GM19025 (cell line): ENCODE measurements around the gene PLD5.
"Not testable (repeated sequence)": the region's sequence is repeated elsewhere in the genome, so short reads cannot be mapped to it uniquely, and the experiment has no call there.

Source experiments
- ATAC-seq: cut with Tn5 transposase; IDR thresholded peaks from one replicate; pipeline ENCODE4 v1.9.1; 2021; ENCODE audit warnings: mild to moderate bottlenecking, low read depth, moderate library complexity; ENCODE audit not compliant: unreplicated experiment

PLD5 gene

DNA sequence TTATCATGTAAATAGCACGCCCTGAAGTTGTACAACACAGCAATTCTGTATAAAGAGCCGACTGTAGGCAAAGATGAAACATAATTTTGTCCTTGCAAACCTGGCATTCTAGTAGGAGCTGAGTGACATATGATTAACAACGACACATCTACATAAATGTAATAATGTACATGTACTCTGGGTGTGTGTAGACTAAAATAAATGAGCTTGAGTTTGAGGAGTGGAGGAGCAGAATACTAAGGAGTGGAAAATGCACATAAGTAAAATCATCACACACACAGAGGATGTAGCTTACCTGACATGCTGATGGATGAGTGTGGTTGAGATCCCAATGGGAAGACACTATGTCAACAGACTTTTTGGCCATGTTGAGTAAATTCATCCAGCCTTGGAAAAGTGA is 236.4 kb downstream of the PLD5 start:
- not testable (repeated sequence) for ATAC-seq

DNA sequence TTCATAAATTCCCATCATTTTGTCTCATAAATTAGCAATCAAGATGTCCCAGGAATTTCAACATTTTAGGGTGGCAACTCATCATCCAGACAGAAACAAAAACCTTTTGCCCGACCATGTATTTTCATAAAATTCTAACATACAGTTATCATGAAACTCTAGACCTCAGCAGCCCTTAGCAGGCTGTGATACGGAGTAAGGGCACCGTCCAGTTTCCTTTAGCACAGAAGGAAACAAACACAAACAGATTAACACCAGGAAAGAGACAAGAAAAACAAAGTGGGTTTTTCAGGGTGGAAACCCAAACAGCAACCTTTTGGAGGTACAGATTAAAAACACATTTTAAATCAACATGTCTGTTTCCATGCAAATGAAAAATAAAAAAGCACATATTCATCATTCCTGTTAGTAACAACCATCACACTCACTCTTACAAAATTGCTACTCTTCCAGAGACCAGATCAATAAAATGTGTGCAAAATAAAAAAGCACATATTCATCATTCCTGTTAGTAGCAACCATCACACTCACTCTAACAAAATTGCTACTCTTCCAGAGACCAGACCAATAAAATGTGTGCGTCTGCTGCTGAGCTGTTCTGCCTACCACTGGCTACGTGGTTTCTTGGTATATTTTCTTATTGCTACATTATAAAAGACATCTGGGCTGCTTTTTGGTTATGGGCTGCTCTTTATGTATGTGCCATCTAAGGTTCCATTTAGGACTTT is 241.6 kb downstream of the PLD5 start:
- not testable (repeated sequence) for ATAC-seq

DNA sequence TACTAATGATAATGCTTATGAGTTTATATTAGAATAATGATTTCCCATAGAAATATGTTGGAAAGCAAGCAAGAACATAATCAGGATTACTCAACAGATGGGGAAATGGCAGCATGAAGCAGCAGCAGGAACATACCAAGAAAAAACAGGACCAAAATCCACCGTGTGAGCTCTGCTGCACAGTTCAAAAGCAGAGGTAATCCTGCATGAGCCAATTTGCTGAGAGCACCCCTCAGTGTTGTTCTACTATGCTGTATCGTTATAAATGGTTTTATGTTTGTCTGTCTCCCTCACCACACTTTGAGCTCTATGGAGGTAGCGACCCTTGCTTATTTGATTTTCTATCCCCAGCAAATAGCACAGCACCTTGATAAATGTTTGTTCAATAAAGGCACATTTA is 246.1 kb downstream of the PLD5 start:
- not testable (repeated sequence) for ATAC-seq

DNA sequence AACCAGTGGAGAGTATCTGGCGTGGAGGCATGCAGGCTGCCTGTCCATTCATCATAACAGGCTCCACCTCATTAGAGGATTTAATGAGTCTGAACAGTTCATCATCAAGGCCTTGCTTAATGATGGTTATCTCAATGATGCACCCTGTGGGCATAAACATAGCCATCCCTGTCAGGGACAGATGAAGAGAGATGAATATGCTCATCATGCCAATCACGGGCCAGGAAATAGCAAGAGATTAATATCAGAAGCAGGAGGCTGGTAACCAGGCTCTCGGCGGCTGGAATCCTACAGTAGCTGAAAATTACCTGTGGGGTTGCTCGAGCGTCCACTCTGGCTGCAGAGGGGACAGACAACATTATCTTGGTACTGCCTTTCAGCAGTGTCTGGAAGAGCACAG is 247.7 kb downstream of the PLD5 start:
- ATAC-seq = not testable (repeated sequence)

DNA sequence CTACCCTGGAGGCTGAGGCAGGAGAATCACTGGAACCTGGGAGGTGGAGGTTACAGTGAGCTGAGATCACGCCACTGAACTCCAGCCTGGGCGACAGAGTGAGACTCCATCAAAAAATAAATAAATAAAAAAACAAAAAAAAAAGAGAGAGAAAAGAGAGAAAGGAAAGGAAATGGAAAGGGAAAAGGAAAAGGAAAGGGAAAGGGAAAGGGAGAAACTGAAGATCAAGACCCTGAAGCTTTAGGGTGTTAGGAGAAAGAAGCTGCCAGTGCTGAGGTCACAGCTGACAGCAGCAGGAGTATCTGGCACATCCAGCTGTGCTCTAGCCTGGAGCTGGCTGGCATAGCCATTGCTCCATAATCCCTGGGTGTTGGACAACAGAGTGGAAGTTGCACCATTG is 257.5 kb downstream of the PLD5 start:
- not testable (repeated sequence) for ATAC-seq

DNA sequence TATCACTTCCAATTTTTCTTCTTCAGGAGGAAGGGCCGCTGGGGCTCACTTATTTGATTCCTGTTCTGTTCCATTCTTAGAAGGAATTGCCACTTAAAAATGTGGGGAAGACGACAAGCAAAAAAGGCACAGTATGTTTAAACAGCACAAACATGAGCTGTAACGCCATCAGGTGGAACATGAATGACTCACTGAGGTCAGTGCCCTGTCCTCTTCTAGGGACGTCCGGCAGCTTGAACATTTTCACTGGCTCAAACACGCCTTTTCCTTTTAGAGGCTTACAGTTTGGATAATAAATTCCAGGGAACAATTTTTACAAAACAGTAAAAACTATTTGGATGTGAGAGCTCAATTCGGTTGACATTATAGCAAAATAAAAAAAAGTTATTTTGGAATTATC is 260.1 kb downstream of the PLD5 start:
- ATAC-seq = not testable (repeated sequence)

GRCh38 chr1:242245255-242245654 is 279.2 kb downstream of the PLD5 start:
- ATAC-seq = no peak

- ATAC-seq = peak; percentile 96
Measured at GRCh38 chr1:242243472-242243871, 281.0 kb downstream of the PLD5 start.

DNA sequence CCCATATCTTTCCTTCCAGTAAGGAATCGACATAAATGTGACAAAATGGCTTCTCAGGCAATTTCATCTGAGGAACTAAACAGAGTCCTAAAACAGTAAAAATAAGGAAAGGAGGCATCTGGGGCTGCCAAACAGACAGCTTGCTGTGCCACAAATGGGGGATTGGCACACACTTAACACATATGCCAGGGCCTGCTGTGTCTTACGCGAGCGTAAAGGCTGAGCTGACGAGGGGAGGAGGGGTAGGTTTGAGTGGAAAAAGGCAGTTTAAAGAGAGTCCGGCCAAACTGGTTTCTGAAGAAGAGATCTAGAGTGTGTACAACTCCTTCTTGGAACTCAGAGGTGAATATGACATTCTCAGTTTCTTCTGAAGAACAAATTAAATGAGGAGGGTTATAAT is 281.5 kb downstream of the PLD5 start:
- peak; percentile 8 for ATAC-seq

GRCh38 chr1:242241936-242242335 is 282.6 kb downstream of the PLD5 start:
- ATAC-seq = no peak

GRCh38 chr1:242240691-242241090 is 283.8 kb downstream of the PLD5 start:
- no peak for ATAC-seq

- ATAC-seq = no peak
Measured at GRCh38 chr1:242240077-242240476, 284.4 kb downstream of the PLD5 start.

DNA sequence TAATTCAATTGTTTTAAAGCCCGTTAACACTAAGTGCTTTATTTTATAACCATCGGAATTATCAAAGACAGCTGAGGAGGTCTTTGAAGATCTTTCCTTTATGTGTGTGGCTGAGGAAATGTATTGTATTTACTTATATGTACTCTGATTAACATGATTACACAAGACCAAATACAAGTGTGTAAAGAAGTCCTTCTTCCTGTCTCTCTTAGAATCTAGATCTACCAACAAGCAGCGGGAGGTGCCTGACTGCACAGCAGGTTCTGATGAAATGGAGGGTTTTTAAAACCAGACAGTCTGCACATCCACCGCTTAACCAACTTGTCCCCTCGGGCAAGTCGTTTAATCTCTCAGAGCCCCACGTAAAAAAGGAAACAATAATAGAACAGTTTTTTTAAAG is 285.1 kb downstream of the PLD5 start:
- ATAC-seq = no peak

GRCh38 chr1:242237051-242237450 is 287.4 kb downstream of the PLD5 start:
- no peak for ATAC-seq

- ATAC-seq = no peak
Measured at GRCh38 chr1:242228991-242229390, 295.5 kb downstream of the PLD5 start.

GRCh38 chr1:242225767-242226573 is 298.5 kb downstream of the PLD5 start:
- ATAC-seq = peak; percentile 79

DNA sequence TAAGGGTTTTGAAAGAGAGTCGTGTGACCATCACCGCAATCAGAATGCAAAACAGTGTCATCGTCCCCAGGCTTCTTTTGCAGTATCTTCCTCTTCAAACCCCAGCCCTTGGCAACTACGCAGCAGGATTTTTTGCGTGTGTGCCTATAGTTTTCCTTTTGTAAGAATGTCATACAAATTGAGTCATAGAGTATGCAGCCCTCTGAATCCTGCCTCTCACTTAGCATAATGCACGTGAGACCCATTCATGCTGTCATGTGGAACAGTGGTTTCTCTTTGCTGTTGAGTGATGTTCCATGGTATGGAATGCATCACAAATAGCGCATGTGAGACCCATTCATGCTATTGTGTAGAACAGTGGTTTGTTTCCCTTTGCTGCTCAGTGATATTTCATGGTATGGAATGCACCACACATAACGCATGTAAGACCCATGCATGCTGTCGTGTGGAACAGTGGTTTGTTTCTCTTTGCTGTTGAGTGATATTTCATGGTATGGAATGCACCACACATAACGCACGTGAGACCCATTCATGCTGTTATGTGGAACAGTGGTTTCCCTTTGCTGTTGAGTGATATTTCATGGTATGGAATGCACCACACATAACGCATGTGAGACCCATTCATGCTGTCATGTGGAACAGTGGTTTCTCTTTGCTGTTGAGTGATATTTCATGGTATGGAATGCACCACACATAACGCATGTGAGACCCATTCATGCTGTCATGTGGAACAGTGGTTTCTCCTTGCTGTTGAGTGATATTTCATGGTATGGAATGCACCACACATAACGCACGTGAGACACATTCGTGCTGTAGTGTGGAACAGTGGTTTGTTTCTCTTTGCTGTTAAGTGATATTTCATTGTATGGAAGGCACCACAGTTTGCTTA is 299.4 kb downstream of the PLD5 start:
- ATAC-seq = not testable (repeated sequence)

DNA sequence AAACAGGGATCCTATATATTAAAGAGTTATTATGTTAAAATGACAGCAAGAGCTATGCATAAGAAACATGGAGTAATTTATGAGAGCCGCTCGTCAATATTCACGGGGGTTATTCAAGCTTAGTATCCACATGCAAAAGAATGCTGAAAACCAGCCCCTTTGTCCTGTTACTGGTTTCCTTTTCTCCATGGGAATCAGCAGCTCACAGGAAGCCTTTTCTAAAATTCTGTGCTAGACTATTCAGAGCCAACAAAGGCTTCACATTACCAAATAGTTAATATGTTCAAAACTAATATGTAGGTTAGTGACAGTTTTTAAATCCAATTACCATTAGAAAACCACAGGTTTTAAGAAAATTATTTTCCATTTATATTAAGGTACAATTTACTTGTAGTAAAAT is 300.0 kb downstream of the PLD5 start:
- ATAC-seq = no peak

- ATAC-seq = no peak
Measured at GRCh38 chr1:242219905-242220304, 304.6 kb downstream of the PLD5 start.

DNA sequence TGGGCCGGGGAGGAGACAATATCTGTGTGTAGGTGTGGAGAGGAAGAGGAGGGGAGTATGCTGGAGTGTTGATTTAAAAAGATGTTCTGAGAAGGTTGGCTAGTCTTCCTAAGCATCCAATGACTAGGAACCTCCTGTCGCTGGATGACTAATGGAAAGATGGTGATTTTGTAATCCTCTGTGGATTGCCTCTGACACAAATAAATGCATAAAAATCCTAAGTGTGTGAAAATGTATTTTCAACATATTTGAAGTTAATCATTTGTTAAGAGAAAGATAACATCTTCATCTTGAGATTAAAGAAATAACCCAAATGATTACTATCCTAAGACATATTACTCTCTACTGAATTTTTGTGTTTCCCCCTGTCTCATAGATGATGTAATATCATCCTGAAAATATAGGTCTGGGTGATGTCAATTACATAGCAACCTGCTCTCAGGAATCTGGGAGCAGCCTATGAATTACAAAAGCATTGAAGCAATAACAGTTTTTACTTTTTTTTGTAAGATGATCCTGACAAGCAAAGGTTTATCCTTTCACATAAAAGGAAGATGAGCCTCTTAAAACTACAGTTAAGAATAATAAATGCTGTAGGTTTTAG is 305.1 kb downstream of the PLD5 start:
- ATAC-seq = no peak
